ENCODE data around the gene TWNK. TPM values are rescaled to one million over a fixed set of nuclear protein-coding genes. Genes with fewer than 3 reads are reported as not detected.

The TWNK gene
- total and polyA plus RNA-seq, 10 of the 15 experiments (the other 5 are each of a cell fraction or from before 2014, with no cell fraction given) = 13.6 to 32.8 (median 18.0) TPM

DNA sequence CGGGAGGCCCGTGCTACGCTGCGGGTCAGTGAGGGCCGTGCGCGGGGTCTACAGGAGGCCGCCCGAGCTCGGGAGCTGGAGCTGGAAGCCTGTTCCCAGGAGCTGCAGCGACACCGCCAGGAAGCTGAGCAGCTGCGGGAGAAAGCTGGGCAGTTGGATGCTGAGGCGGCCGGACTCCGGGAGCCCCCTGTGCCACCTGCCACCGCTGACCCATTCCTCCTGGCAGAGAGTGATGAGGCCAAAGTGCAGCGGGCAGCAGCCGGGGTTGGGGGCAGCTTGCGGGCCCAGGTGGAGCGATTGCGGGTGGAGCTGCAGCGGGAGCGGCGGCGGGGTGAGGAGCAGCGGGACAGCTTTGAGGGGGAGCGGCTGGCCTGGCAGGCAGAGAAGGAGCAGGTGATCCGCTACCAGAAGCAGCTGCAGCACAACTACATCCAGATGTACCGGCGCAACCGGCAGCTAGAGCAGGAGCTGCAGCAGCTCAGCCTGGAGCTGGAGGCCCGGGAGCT is 19.3 kb downstream of the TWNK start (continued):
- no peak for TF ChIP-seq IKZF2 (IDR thresholded peaks at IDR 0.05)
- no peak for TF ChIP-seq NR2F1 (conservative IDR thresholded peaks at IDR 0.05)
- no peak for TF ChIP-seq NFIC (IDR thresholded peaks at IDR 0.05; ENCODE audit: low read depth, low read length)
- TF ChIP-seq, protein P1, sequence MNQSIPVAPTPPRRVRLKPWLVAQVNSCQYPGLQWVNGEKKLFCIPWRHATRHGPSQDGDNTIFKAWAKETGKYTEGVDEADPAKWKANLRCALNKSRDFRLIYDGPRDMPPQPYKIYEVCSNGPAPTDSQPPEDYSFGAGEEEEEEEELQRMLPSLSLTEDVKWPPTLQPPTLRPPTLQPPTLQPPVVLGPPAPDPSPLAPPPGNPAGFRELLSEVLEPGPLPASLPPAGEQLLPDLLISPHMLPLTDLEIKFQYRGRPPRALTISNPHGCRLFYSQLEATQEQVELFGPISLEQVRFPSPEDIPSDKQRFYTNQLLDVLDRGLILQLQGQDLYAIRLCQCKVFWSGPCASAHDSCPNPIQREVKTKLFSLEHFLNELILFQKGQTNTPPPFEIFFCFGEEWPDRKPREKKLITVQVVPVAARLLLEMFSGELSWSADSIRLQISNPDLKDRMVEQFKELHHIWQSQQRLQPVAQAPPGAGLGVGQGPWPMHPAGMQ (IDR thresholded peaks at IDR 0.05; ENCODE audit: borderline replicate concordance) = no peak
- TF ChIP-seq NFYA (IDR thresholded peaks at IDR 0.05; ENCODE audit: borderline replicate concordance, low read depth, low read length) = no peak
- no peak for TF ChIP-seq ZNF274 (IDR thresholded peaks at IDR 0.05; ENCODE audit: insufficient read depth, insufficient read length)
- TF ChIP-seq POLR2AphosphoS5 (IDR thresholded peaks at IDR 0.05; ENCODE audit: low read length) = no peak

DNA sequence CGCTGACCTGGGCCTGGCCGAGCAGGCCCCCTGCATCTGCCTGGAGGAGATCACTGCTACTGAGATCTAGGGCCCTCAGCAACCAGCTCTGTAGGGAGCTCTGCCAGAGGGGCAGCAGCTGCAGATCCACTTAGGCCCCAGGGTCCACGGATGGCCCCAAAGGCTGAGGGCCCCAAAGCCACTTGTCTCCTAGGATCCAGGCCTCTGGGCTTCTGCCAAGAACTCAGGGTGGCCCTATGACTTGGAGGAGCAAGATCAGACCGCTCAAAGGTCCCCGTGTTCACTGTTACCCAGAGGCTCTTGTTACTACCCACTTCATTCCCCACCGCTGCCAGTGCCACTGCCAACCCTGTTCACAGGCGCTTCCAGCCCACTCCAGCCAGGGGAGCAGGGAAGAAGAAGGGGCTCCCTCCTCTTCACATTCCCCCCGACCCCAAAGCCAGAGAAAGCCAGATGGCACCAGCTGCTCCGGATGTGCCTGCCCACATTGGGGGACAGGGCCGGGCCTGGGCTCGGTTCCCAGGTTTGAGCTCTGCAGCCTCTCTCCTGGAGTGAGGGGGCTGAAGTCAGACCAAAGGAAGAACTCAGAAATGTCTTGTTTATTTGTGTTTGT is 19.9 kb downstream of the TWNK start:
- no peaks in the 10 kb centered on the region for H3K79me2 ChIP-seq (ENCODE audit: control insufficient read depth, insufficient read depth, low read length)
- no peak overlapping the region for H3K9ac ChIP-seq (ENCODE audit: control insufficient read depth, insufficient read depth, low read length)
- intact Hi-C loops (cut with micrococcal nuclease; ENCODE audit: unreplicated experiment) = no loop called here
- peaks cover 0 to 2% of the 10 kb centered on the region in 2 experiments; a peak in 2 of 4 replicates for H3K36me3 ChIP-seq (ENCODE audit: control insufficient read depth in 2 of 2, insufficient read depth in 2 of 2, low read length in 1 of 2)
- WGBS (ENCODE audit: insufficient coverage, insufficient replicate concordance, low lambda C conversion rate, missing lambda C conversion rate) = 66% methylated on average over 11 of the region's 11 CpGs
- DNase-seq (ENCODE audit: low read depth, low spot score) (no peak), ATAC-seq (no peak), FAIRE-seq (no peak)
- in situ Hi-C loops (cut with MboI) = no loop called here
- H3K9me3 ChIP-seq (replicated peaks; ENCODE audit: control insufficient read depth, insufficient read depth, low read length) = no peaks in the 10 kb centered on the region
- no peak overlapping the region for H2AFZ ChIP-seq (ENCODE audit: control insufficient read depth, low read depth, low read length)
- H3K27me3 ChIP-seq (replicated peaks in 1 of 2; ENCODE audit: control insufficient read depth in 2 of 2, insufficient read depth in 2 of 2, low read length in 1 of 2) = no peaks in the 10 kb centered on the region
- H3K4me3 ChIP-seq = no peak overlapping the region
- ChIA-PET SMC1A (ENCODE audit: uncharacterized antibody, unreplicated experiment) (no interaction called here), CTCF (interaction anchor here (1.0 to 3.0 kb wide), 3 partner anchors 9 to 11 kb away, joined by 8 to 13 read pairs (median 9); no protein-coding TSS in a partner anchor), POLR2A (interaction anchor here (1.3 kb wide), 1 partner anchor 45 kb away, joined by 7 read pairs; no protein-coding TSS in a partner anchor), RAD21 (ENCODE audit: unreplicated experiment) (no interaction called here)
- H3K4me1 ChIP-seq (ENCODE audit: control insufficient read depth, insufficient read depth, low read length) = no peaks in the 10 kb centered on the region; the same call in 1 of the 2 replicates
- H4K20me1 ChIP-seq (ENCODE audit: control insufficient read depth, insufficient read depth) = no peaks in the 10 kb centered on the region
- H3K27ac ChIP-seq (ENCODE audit: control insufficient read depth, insufficient read depth) = no peak overlapping the region
- H3K4me2 ChIP-seq (ENCODE audit: control insufficient read depth, insufficient read depth) = no peak overlapping the region
- BruUV-seq (replicated peaks) = no TSS peak
- TF ChIP-seq YY1 (IDR thresholded peaks at IDR 0.05; ENCODE audit: low read depth, low read length) (no peak), MYB (IDR thresholded peaks at IDR 0.05; ENCODE audit: borderline replicate concordance, low read depth, low read length) (no peak), WRNIP1 (IDR thresholded peaks at IDR 0.05; ENCODE audit: borderline replicate concordance, low read depth, low read length) (no peak), BMI1 (IDR thresholded peaks at IDR 0.05; ENCODE audit: borderline replicate concordance) (no peak), CREB1 (IDR thresholded peaks at IDR 0.05; ENCODE audit: low read depth) (no peak), KLF5 (IDR thresholded peaks at IDR 0.05; ENCODE audit: partially characterized antibody) (no peak), CHD4 (IDR thresholded peaks at IDR 0.05) (no peak), CTCF (IDR thresholded peaks at IDR 0.05 in 2 of 3, conservative IDR thresholded peaks at IDR 0.05 in 1 of 3; ENCODE audit: control insufficient read depth in 2 of 3, extremely low read depth in 1 of 3, insufficient read depth in 1 of 3, low read depth in 3 of 3, low read length in 3 of 3) (no peak), IKZF1 (conservative IDR thresholded peaks at IDR 0.05) (no peak), ZZZ3 (IDR thresholded peaks at IDR 0.05; ENCODE audit: control insufficient read depth, insufficient read length, low read depth) (no peak), ATF7 (IDR thresholded peaks at IDR 0.05; ENCODE audit: low read depth) (no peak)
- TF ChIP-seq, protein P2, sequence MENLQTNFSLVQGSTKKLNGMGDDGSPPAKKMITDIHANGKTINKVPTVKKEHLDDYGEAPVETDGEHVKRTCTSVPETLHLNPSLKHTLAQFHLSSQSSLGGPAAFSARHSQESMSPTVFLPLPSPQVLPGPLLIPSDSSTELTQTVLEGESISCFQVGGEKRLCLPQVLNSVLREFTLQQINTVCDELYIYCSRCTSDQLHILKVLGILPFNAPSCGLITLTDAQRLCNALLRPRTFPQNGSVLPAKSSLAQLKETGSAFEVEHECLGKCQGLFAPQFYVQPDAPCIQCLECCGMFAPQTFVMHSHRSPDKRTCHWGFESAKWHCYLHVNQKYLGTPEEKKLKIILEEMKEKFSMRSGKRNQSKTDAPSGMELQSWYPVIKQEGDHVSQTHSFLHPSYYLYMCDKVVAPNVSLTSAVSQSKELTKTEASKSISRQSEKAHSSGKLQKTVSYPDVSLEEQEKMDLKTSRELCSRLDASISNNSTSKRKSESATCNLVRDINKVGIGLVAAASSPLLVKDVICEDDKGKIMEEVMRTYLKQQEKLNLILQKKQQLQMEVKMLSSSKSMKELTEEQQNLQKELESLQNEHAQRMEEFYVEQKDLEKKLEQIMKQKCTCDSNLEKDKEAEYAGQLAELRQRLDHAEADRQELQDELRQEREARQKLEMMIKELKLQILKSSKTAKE (IDR thresholded peaks at IDR 0.05; ENCODE audit: low read depth, poor library complexity, severe bottlenecking) = no peak
